ENCODE results near the gene FLNB. TPM values are rescaled to one million over a fixed set of nuclear protein-coding genes. Genes with fewer than 3 reads are reported as not detected.

Gene FLNB
- 143 TPM for polyA plus RNA-seq (2012; ENCODE audit: insufficient read length, low read depth)

DNA sequence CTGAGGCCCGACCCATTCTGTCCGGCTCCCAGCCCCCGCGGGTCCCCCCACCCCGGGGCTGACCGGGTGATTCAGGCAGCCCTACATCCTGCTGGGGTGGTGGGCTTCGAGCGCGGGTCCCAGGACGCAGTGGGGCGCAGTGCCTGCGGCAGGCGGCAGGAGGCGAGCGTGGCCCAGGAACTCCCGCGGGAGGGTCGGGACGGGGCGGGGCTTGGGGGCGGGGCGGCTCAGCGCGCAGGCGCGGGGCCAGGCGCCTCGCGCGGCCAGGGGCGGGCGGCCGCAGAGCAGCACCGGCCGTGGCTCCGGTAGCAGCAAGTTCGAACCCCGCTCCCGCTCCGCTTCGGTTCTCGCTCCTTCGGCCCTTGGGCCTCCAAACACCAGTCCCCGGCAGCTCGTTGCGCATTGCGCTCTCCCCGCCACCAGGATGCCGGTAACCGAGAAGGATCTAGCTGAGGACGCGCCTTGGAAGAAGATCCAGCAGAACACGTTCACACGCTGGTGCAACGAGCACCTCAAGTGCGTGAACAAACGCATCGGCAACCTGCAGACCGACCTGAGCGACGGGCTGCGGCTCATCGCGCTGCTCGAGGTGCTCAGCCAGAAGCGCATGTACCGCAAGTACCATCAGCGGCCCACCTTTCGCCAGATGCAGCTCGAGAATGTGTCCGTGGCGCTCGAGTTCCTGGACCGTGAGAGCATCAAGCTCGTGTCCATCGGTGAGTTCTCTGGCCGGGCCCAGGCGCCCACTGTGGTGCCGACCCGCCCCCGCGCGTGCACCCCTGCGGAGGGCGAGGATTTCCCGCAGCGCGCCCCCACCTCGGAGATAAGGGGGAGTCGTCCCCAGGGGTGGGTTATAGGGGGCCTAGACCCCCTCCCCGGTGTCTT, at the start of gene FLNB:
FLNB (plus strand) TSS at position 282 of the 885 bp plus-strand sequence; CDS start at position 425, 143 bp downstream.
- peak; percentile 93 for TF ChIP-seq TAF1 (IDR thresholded peaks at IDR 0.05; ENCODE audit: borderline replicate concordance, insufficient read depth, low read length)
- no peak for TF ChIP-seq SIN3A (IDR thresholded peaks at IDR 0.05; ENCODE audit: borderline replicate concordance, insufficient read depth, low read length)
- peak; percentile 74; the same call in 1 of the 2 replicates for TF ChIP-seq POLR2AphosphoS5 (IDR thresholded peaks at IDR 0.05; ENCODE audit: low read depth, low read length)
- TF ChIP-seq FOXP2 (optimal IDR thresholded peaks at IDR 0.05; ENCODE audit: borderline replicate concordance, extremely low read depth, extremely low read length, insufficient read depth): peak; percentile 59
- peak; percentile 45 to 52; a peak in 1 of 4 replicates for TF ChIP-seq REST (IDR thresholded peaks at IDR 0.05; ENCODE audit: insufficient read depth in 1 of 2, low read depth in 2 of 2, low read length in 2 of 2)

GRCh38 chr3:57958642-57959422, 49.4 kb upstream of the FLNB start:
- no peak for TF ChIP-seq TAF1 (IDR thresholded peaks at IDR 0.05; ENCODE audit: borderline replicate concordance, insufficient read depth, low read length)
- peak; percentile 26 for TF ChIP-seq FOXP2 (optimal IDR thresholded peaks at IDR 0.05; ENCODE audit: borderline replicate concordance, extremely low read depth, extremely low read length, insufficient read depth)

- no peak for TF ChIP-seq FOXP2 (optimal IDR thresholded peaks at IDR 0.05; ENCODE audit: borderline replicate concordance, extremely low read depth, extremely low read length, insufficient read depth)
- TF ChIP-seq REST (IDR thresholded peaks at IDR 0.05; ENCODE audit: insufficient read depth in 1 of 2, low read depth in 2 of 2, low read length in 2 of 2): no peak
- no peak for TF ChIP-seq SIN3A (IDR thresholded peaks at IDR 0.05; ENCODE audit: borderline replicate concordance, insufficient read depth, low read length)
- TF ChIP-seq POLR2AphosphoS5 (IDR thresholded peaks at IDR 0.05; ENCODE audit: low read depth, low read length): no peak
- TF ChIP-seq TAF1 (IDR thresholded peaks at IDR 0.05; ENCODE audit: borderline replicate concordance, insufficient read depth, low read length): no peak
Measured at GRCh38 chr3:57959423-57960173, 48.6 kb upstream of the FLNB start.

DNA sequence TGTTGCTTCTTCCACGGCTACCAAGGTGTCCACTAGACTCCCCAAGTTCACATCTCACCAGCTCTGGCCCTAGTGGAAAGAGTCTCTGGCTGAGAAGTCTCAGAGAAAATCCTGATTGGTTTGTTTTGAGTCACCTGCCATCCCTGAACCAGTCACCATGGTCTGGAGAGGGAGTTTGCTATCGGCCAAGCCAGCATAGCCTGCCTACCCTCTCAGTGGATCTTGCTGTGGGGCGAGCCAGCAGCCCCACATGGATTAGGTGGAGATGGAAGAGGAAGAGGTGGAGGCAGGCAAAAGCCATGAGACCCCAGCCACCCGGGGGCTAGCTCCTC, 48.1 kb upstream of the FLNB start:
- TF ChIP-seq POLR2AphosphoS5 (IDR thresholded peaks at IDR 0.05; ENCODE audit: low read depth, low read length): no peak
- no peak for TF ChIP-seq FOXP2 (optimal IDR thresholded peaks at IDR 0.05; ENCODE audit: borderline replicate concordance, extremely low read depth, extremely low read length, insufficient read depth)
- no peak for TF ChIP-seq REST (IDR thresholded peaks at IDR 0.05; ENCODE audit: insufficient read depth in 1 of 2, low read depth in 2 of 2, low read length in 2 of 2)
- no peak for TF ChIP-seq TAF1 (IDR thresholded peaks at IDR 0.05; ENCODE audit: borderline replicate concordance, insufficient read depth, low read length)
- no peak for TF ChIP-seq SIN3A (IDR thresholded peaks at IDR 0.05; ENCODE audit: borderline replicate concordance, insufficient read depth, low read length)

Data from PFSK-1 (cell line).